GM19193 (cell line): ENCODE results near the gene MYOG.

Experiments used
- POLR2A ChIP-seq: IDR thresholded peaks from 4 replicates; pipeline ENCODE4 v1.6.1; 2011; ENCODE audit not compliant: insufficient read depth, insufficient read length; ENCODE audit errors: extremely low read depth

The MYOG gene

DNA sequence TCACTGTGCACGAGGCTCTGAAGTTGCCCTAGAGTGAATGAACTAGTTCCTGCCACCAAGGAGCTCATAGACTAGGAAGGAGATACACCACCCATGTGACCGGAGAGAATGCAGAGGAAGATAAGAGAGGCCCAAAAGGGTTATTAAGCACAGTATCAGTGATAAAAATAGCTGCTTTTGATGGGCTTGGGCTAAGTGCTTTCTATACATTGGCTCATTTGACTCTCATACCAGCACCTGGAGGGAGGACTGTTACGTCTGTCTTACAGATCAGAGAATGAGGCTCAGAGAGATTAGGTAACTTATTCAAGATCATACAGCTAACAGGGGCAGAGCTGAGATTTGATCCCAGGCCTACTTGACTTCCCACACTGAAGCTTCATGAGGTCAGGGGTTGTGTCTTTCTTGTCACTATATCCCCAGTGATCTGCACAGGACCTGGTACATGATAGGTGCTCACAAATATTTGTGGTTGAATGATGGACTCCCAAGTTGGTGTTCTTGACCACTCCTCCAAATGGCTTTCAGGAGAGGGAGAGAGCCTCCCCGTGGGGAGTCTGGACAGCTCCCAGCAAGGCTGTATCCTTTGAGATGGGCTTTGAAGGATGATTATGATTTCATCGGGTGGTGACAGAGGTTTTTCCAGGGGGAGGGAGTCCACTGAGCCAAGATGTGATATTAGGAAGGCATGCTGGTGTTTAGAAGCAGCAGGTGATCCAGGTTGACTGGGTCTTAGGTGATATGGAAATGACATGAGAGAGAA, 45.1 kb downstream of the MYOG start:
- TF ChIP-seq POLR2A: no peak

DNA sequence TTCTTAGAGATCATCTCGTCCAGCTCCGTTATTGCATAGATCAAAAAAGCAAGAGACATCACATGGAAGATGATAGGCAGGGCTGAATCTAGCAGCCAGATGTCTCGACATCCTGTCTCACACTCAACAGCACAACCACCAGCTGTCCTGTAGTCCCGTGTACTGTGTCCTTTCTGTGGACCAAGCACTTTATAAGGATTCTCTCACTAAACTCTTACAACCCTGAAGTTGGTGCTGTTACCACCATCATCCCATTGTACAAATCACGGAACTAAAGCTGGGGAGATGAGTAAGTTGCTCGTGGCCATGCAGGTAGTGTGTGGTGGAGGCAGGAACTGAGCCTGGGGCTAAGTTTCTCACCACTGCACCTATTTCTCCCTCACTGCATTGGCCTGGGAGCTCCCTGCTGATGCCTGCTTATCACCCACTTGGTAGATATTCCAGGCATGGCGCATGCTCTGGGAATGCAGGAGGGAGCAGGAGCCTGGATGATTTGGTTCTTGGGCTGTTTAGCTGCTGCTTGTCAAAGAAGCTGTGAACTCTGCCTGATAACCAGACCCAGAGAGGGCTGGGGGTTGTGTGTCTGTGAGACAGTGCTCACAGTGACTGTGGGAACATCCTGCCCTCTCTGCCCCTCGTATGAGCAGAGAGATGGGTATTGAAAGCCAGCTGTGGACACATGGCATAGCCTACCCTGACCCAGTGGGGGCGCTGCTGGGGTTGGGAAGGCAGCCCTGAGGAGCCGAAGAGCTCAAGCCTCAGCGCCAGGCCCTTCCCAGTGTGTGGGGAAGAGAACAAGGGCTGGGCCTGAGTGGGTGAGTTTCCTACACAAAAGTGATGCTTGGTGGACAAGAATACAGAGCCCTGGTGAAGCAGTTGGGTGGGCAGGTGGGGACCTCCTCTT, 46.0 kb downstream of the MYOG start:
- TF ChIP-seq POLR2A: no peak

DNA sequence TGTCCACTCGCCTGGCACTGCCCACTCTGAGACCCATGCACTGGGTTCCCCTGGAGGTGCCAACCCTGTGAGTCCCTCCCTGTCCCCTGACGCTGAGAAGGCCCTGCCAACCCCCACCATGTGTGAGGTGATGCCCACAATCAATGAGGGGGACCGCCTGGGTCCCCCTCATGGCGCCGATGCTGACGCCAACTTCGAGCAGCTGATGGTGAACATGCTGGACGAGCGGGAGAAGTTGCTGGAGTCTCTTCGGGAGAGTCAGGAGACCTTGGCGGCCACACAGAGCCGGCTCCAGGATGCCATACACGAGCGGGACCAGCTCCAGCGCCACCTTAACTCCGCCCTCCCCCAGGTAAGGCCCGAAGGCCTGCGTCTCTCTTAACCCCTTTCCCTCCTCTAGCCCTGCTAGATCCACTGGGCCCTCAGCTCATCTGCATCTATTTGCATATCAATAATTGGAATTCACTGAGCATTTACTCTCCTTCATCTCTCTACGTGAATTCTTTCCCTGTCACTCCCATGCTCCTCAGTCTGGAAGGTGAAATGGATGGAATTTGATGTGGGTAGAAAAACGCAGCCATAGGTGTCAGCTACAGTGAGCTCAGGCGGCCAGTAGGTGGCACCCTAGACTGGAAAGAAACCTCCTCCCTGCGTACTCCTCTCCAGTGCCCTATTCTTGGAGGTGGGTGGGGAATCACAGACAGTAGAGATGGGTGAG, 46.8 kb downstream of the MYOG start:
- TF ChIP-seq POLR2A: no peak

DNA sequence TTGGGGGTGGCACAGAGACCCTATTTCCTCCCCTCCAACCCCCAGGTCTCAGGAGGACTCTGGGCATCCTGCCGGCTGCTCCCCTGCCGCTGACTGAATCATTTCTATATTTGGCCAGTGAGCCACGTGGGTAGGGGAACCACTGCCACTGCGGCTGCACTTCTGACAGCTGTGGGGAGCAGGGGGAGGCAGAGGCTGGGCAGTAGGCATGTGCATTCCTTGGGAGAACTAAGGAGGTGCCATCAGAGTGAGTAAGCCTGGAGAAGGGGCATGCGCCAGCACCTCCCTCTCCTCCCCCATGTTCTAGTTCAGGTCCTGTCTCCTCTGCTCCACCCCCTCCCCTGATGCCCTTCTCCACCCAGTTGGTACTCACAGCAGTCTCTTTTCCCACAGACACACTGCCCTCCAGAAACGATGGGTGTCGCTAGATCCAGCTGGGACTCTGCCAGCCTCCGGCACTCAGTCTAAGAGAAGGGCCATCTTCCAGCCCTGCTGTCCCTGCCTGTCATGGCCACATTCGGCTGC, 47.5 kb downstream of the MYOG start:
- no peak for TF ChIP-seq POLR2A

DNA sequence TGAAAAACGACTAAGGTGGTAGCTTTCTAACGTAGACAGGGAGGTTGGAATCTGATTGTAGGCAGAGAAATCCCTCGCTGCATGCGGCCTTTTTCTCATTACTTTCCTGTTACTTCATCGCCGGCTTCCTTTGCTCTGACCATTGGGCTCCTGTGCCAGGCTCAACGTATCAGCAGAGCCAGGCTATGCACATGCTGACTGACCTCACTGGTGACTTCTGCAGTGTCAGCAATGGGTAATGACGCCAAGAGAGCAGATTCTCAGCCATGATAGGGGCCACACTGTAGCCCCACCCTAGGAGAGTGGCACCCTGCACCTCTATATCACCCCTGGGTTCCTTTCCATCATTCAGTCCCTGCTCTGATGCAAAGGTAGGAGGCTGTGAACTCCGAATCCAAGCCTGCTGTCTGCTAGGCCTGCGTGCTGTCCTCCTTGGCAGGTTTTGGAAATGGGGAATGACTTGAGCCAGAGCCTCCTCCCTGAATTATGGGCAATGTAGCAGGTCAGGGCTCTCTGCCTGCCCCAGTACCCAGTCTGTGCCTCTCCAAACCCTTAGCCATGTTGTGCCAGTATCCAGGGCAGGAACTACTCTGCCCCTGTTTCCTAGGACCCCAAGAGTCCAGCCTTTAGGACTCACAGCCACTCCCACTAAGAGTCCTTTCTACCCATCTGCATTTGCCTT, 48.2 kb downstream of the MYOG start:
- TF ChIP-seq POLR2A: no peak

DNA sequence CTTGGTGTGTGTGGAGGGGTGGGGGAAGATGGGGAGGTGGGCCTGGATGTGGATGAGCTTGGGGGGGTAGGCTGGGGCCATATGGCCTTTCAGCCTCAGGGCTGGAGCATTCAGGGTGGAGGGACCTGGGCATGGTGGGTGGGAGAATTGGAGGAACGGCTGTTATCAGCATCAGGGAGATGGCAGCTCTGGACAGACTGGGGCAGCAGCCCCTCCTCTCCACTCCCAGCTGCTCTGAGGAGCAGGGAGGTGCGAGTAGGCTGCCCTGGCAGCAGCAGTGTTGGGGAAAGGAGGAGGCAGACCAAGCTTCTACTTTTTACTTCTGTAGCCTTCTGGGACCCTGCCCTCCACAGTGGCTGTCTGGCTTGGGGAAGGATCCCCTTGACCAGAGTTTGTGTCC, 49.3 kb downstream of the MYOG start:
- no peak for TF ChIP-seq POLR2A

DNA sequence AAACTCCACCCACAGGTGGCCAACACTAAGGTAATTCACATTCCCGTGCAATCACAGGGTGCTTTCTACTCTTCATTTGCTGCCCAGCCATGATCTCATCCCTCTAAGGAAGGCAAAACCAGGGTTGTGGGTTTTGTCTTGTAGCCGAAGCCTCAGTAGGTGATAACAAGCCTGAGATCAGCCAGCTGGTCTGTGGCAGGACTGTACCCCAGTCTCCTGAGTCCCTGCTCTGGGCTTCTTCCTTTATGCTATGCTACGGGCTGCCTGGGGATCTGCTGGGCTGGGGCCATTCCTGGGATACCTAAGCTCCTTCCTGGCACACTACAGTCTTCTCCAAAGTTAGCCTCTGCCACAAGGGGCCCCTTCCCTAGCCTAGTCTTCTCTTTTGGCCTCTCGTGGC, 49.7 kb downstream of the MYOG start:
- TF ChIP-seq POLR2A: no peak

DNA sequence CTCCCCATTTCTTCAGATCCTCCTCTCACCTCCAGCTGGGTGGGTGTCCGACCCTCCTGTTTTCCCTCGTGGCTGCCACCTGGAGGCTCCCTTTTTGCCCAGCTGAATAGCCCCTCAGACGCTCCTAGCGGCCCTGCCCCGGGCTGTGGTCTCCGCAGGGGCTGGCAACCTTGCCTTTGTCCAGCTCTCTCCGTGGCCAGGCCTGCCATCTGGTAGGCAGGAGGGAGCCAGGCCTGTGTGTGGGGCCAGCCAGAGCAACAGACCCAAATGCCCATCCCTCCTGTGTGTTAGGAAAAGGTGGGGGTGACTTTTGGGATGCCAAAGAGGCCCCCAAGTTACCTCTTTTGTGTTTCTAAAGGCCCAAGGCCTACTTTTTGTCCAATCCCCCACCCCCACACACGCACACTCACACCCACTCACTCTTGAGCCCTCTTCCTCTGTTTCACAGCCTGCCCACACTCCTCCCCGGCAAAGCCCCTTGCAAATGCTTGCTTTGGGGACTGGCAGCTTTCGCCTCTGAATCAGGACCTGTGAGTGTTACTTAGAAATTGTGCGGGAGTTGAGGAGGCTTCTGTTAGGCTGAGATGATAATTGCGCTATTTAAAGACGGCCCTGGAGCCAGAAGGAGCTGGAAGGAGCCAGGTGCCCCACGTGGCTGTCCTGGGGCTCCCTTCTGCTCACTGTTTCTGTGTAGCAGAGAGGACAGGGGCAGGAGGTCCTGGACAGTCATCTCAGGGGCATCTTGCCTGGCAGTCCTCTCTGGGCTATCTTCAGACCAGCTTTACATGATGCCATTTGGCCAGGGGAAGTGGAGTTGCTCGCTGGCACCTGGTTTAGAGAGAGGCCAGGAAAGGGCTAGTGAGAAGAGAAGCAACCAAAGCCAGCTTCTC, 50.5 kb downstream of the MYOG start:
- no peak for TF ChIP-seq POLR2A

DNA sequence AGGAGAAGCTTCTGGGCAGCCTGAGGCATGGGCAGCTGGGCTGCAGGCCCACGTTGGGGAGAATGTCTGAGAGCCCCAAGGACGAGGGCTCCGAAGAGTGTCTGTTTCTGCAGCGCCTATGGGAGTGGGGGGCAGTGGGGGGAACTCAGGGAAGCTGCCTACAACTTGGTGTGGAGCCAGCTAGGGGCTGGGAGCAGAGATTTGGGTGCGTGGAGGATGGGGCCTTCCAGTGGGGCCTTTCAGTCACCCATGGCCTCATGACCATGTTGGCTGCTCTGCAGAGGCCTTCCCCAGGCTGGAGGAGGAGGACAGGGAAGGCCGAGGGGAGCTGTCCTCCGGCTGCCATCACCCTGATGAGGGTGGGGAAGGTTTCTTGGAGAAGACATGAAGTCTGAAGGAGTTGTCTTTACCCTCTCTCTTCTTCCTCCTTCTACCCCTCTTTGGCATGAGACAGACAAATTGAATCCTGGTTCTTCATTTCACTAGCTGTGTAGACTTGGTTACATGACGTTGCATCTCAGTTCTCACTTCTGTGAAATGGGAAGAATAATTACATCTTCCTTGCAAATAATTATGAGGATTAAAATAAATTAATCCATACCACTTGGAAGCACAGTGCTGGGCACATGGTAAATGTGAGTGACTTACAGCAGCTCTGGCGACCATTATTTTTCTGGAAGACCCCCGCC, 51.2 kb downstream of the MYOG start:
- TF ChIP-seq POLR2A: no peak

DNA sequence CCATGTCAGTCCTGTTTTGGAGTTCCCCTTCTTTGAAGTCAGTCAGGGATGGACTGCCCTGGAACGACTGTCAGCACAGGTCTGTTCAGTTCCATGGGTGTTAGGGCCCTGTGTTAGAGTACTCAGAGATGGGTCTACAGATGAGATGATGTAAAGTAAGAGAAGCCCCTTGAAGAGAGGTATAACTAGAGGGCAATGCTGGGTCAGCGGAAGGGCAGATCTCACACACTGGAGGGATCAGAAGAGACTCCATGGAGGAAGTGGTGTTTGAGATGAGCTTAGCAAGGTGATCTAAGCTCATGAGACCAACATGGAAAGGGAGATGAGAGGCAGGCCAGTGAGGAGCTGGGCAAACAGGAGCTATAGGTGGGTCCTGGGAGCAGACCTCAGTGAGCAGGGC, 51.9 kb downstream of the MYOG start:
- no peak for TF ChIP-seq POLR2A

DNA sequence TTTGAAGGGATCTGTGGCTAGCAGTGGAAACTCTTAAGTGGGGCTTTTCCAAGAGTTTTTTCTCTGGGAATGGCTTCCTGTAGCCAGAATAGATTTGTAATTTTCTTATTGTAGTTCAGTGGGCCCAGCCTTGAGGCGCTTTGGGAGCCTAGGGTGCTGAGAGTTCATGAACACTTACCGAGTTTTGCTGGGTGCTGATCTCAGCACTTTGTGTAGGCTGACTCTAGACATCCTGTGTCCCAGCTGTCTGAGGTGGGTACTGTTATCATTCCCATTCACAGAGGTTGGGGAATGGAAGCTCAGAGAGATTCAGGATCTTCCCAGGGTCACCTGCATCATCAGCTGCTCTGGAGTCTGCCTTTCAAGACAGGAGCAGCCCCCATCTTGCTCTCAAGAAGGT, 52.5 kb downstream of the MYOG start:
- no peak for TF ChIP-seq POLR2A
